Vagina (tissue), 2 donors: ENCODE measurements around the gene NPAS3.

ENCODE experiments used
- CTCF ChIP-seq, 3 experiments: fragments of 450-650 bp in 2 of 3; fragments of 200-600 bp in 1 of 3; sonication (generic) in 1 of 3; IDR thresholded peaks; one replicate each; pipeline ENCODE4 v1.5.1; 2017 to 2019; ENCODE audit warnings: antibody characterized with exemption in 3 of 3, mild to moderate bottlenecking in 2 of 3, moderate library complexity in 2 of 3
- POLR2A ChIP-seq, 2 donors: fragments of 450-650 bp; IDR thresholded peaks; one replicate each; pipeline ENCODE4 v1.6.1; 2017; ENCODE audit warnings: antibody characterized with exemption in 2 of 2, mild to moderate bottlenecking in 2 of 2, moderate library complexity in 2 of 2
- POLR2AphosphoS5 ChIP-seq, 2 donors: sonication (generic); formaldehyde crosslinking; IDR thresholded peaks; one replicate each; pipeline ENCODE4 v1.9.0; 2017; ENCODE audit warnings: antibody characterized with exemption in 2 of 2, mild to moderate bottlenecking in 2 of 2, low read depth in 1 of 2; ENCODE audit not compliant: insufficient read depth in 1 of 2

- TF ChIP-seq POLR2A (IDR thresholded peaks at IDR 0.05): no peak
- no peak for TF ChIP-seq CTCF (IDR thresholded peaks at IDR 0.05)
- no peak for TF ChIP-seq POLR2AphosphoS5 (IDR thresholded peaks at IDR 0.05; ENCODE audit: insufficient read depth in 1 of 2, low read depth in 1 of 2)
Measured at GRCh38 chr14:33452995-33453394, 514.3 kb downstream of the NPAS3 start.
